IPS DF 4.7 (cell line): ENCODE measurements around the gene ARHGEF4.
"Not testable (repeated sequence)": the region's sequence is repeated elsewhere in the genome, so short reads cannot be mapped to it uniquely, and the experiment has no call there.

ENCODE experiments used
- DNase-seq: peaks from one replicate; pipeline ENCODE4 v3.0.0-alpha.2; 2013; ENCODE audit warnings: low spot score; ENCODE audit errors: extremely low read depth

Gene ARHGEF4

DNA sequence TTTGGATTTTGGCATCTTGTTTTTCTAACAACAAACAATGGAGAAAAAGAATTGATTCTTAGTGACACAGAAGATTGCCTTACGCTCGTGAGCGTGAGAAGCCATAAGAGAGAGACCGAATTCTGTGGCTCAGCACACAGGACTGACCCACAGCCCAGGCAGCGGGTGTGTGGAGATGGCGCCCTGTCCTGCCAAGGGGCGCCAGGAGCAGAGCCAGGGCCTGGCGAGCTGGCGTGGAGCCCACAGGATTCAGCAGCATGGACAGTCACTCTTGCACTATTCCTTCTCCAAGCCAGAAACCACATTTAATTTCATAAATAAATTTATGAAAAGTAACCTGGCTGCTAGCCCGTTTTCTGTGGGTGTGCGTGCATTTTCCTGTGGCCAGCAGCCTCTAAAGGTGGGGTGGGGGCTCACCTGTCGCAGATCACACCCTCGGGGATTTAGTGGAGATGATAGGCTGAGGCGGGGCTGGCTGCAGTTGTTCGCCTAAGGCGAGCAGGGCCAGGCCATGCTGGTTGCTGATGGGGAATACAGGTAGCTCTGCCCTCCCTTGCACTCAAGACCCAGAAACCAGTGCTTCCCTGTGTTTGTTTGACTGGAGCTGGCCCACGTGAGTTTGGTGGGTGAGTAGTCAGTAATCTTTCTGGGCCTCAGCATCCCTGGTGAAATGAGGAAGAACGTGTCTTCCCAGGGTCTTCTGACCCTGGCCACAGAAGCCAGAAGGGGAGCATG lies 210.4 kb downstream of the ARHGEF4 start:
- DNase-seq: no peak

DNA sequence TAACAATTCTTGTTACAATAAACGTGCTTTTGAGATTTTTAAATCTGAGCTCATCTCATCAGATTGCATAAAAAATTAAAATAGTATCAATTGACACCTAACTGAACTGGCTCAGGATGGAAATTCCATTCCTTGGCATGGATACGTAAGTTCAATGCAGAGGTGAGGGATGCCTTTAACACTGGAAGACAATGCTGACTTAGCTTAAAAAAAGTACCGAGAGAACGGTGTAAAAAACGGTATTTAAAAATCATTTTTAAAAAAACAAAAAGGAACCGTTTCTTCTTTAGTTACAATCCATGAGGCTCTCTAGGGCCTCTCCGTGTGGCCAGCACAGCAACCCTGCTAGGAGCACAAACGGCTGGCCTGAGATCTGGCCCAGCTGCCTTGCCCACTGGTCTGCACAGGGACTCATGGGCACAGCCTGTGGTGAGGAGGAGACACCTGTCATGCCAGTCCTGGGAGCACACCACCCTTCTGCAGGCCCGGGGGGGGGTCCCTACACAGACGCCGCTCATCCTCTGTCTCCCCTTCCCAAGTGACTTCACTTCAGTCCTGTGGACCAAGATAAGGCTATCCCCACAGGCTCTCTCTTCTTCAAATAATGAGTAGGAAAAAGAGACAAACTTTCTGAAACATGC lies 211.3 kb downstream of the ARHGEF4 start:
- DNase-seq: no peak

DNA sequence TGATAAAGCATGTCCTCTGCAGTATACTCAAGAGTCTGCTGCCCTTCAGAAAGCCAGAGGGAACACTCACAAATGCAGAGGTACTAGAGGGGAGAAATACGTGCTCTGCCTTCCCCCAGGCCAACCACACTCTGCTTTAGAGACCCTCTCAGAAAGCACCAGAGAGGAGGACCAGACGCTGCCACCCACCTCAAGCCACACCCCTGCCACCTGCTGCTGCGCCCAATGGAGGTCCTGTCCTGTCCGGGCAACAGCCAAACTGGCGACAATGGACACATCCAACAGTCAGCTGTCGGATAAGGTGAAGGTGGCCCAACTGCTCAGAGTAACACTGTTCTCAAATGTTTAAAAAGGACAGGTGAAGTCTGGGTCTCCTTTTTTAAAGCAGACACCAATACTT lies 211.9 kb downstream of the ARHGEF4 start:
- DNase-seq: no peak

DNA sequence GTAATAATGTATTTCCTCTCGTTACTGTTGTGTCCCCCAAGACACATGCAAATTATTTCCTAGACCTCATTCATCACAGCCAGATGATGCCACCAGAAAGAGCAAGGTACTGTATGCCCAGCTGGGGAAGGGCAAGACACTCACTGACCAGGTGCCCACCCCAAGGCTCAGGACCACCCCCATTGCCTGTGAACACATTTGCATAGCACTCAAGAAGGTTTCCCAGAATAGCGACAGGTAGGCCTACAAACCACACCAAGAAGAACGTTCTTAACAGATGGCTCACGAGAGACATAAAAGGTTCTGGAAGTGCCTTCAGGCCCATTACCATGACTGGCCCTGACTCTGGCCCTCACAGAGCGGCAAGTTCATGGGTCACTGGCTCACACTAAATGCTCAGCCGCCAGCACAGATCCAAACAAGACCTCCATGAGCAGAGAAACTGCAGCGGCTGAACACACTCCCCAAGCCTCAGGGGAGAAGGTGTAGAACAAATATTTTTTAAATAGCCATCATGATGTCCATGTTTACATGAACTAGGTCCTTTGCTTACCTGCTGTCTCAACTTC lies 212.5 kb downstream of the ARHGEF4 start:
- DNase-seq: no peak

DNA sequence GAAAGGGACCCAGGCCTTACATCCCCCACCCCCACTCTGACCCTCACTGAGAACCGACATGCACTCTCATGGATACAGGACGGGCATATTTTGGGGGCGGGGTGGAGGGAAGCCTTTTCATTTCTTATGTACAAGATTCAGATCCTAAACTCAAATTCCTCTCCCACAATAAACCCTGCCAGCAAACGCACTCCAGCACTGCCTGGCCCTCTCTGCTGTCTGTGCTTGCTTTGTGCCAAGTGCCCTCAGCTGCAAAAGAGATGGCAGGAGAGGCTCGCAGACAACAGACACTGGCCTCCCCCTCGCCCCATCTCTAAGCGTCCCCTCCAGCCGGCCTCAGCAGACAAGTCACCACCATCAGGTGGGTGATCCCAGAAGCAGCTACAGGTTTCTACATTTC lies 214.2 kb downstream of the ARHGEF4 start:
- DNase-seq: no peak

DNA sequence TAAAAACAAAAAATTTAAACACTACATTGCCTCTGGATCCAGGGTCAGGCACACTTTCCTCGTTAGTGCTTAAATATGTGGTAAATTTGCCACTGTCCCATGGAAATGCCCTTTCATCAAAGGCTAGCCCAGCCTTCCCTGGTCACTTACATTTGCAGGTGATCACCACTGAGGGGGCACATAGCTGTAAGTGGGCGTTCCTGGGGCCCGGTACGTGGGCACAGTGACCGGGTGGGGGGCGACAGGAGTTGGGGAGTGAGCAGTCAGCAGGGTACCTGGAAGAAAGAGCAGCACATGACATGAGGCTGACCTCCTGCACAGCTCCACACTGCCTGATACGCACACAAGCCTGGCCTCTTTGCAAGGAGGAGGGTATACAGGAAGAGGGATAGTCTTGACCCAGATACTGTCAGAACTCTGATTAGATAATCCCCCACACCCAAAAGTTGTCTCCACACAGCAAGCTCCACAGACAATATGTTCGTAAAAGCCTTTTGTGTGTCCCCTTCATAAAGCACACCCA lies 216.1 kb downstream of the ARHGEF4 start:
- DNase-seq: no peak

DNA sequence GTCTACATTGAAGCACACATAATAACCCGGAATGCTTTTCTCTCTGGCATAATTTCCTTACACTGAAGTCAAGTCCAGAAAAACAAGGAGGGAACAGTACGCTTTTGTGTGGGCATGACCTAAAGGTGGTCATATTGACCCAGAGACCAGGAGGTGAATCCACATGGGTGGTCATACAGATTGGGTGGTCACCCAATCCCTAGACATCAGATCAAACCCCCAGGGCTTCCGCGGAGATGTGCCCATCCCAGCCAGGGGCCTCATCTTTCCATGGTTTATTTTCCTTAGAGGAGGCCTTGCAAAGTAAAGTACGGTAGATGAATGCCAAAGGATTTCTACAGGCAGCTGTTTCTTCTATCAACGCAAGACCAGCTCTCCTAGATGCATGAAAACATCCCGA lies 217.8 kb downstream of the ARHGEF4 start:
- no peak for DNase-seq

DNA sequence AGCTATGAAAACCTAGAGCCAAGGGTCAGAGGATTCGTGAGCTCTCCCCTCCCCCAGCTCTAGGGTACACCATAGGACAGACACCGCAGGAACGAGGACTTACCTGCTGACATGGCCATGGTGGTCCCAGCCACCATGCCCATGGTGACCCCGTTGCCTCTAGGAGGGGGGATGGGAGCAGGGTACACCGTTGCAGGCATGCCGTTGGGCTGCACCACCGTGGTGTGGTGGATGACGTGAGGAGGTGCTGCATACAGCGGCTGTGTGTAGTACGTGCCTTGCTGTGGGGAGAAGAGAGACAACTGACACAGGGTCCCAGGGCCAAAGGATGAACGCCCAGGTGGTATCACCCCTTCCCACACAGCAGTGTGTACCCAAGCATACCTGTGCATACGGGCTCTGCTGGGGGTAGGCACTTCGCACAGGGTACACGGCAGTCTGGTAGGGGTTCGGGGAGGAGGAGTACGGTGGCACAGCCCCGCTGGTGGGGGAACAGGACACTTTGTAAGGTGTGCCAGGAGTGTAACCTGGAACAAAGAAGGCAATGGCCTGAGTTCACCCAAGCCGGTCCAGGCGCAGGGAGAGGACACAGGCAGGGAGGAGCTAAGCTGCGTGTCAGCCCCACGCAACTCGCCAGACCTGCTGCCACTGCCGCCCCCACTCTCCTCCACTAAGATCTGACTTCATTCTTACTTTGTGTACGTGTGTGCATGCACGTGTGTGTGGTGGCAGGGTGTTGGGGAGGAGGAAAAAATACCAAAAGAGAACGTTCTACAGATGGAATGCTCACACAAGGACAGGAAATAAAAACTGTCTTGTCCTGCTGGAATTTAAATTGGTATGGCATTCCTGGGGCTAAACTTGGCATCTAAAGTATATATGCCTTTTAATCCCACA lies 218.7 kb downstream of the ARHGEF4 start:
- no peak for DNase-seq

DNA sequence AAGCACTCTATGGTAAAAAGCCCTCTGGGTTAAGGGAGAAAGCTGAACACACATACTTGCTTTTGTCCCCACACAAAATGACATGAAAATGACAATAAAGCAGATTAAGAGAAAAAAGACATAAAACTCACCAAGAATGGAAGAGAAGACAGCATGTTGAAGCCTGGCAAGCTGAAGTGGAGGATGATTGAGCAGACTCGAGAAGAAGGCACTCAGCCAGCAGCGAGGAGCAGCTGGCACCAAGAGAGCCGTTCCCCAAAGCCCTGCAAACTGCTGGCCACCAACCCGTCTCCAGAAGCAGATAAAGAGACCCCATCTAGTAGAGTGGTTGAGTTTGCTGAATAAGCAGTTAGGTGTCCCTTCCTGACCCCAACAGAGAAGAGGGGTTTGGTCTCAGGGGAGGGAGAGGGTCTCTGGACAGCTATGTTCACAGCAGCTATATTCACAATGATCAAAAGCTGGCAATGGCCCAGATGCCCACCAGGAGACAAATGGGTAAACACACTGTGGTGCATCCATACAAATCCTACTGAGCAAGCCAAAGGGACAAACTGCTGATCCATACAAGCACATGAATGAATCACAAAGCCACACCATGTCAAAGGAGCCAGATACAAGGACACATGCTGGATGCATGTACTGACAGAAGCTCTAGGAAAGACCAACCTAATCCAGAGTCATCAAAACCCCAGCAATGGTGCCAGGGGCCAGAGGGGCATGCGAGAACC lies 219.7 kb downstream of the ARHGEF4 start:
- DNase-seq: no peak

DNA sequence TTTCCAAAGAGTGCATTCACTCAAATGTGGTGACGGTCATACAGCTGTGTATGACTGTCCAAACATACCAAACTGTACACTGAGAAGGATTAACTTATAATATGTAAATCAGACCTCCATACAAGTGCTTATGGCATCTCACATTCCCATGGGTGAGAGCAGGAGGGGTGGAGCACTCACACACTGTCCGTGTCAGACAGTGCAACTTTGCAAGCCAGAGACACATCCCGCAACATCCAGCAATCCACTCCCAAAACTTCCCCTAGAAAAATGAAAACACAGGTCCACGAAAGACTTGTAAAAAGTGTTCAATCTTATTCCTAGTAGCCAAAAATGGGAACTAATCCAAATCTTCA lies 220.2 kb downstream of the ARHGEF4 start:
- no peak for DNase-seq

DNA sequence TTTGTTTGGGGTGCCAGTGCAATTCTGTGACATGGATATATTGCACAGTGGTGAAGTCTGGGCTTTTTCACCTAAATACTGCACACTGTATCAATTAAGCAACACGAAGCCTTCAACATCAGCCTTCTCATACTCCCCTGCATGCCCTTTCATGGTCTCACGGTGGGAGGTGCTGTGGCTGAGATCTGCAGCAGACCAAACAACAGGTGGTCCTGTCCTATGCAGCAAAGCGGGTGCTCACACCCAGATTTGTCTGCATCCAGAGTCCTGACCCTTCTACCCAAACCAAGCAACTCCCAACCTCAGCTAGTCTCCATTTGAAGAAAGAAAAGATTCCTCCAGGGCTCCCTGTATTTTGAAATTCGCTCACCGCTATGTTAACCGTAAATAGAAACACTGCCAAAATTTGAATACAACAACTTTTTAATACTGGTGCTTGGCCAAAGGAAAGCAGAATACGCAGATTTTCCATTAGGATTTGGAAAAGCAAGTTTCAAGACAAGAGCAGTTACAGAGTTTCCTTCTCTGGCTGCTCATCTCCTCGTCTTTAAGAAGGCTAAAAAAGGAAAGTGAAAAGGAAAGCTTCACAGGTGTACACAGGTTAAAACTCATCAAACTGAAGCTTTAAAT lies 221.6 kb downstream of the ARHGEF4 start:
- no peak for DNase-seq

DNA sequence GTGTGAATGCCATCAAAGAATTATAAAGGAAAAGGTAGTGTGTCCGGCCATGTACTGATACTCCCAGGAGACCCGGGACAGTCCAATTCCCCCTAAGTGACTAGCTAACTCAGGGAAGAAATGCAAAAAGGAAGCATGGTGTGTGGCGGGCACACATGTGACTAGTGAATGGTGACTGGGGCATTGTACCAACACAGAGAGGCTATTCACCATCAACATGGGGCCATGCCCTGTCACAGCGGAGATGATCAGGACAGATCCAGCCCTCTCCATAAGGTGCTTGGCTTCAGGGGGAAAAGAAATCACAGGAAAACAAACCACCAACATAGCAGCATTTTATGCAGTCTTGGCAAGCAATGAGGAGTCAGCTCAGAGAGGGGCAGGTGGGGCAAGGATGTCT lies 222.2 kb downstream of the ARHGEF4 start:
- no peak for DNase-seq

DNA sequence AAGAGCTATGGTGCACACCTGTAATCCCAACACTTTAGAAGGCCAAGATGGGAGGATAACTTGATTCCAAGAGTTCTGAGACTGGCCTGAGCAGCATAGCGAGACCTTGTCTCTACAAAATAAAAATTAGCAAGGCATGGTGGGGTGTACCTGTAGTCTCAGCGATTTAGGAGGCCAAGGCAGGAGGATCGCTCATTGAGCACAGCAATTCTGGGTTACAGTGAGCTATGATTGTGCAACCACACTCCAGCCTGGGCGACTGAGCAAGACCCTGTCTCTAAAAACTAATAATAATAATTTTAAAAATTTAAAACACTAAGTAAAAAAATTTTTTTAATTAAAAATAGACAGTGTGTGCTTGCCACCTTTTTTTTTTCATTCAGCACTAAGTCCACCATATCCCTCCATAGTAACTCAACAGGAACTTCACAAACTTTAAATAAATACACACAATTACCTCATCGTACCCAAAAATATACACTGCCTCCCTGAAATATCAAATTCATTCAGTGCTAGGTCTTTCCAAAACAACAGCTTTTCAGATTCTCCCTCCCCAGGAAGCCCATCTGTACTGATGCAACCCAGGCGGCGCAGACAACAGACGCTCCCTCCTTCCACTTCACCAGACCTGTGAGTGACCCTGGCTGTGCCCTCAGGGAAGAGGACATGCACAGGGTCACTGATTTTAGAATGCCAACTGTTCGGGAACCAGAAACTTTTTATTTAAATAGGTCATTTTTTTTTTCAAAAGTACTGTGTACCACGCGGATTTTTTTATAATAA lies 227.0 kb downstream of the ARHGEF4 start:
- no peak for DNase-seq

DNA sequence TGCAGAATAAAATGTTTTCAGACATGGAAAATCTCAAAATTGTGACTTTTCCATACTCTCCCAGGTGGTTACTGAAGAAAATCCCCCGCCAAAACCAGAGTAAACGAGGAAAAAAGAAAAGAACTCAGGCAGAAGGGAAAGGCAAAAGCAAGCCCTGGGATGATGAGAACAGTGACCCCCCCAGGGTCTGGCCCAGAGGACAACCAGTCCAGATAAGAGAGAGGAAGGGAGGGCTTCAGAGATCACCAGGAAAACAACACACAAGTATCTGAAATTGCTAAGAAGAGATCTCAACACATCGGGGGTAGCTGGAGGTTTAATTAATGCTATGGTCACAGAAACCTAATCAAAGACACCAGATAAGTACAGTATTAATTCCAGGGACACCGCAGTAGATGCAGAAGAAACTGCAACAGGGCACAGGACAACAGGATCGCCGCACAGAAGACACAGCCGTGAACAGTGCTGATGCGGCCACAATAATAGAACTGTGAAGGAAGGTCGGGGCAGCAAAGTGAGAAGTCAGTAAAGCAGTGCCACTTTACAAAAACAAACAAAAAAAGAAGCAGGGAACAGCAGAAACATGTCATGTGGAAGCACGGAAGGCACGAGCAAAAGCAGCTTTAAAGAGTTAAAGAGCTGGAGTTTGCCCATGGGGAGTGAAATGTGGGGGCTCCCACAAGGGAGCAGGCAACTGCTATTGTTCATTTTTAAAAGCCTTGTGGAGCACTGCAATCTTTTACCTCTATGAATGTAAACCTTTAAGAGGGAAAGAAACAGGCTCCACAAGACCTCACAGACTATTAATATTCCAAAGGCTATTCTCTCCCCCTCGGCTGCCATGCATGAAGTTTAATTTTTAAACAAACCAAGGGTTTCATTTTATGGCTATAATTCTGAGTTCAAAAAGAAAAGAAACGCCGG lies 228.1 kb downstream of the ARHGEF4 start:
- DNase-seq: no peak

DNA sequence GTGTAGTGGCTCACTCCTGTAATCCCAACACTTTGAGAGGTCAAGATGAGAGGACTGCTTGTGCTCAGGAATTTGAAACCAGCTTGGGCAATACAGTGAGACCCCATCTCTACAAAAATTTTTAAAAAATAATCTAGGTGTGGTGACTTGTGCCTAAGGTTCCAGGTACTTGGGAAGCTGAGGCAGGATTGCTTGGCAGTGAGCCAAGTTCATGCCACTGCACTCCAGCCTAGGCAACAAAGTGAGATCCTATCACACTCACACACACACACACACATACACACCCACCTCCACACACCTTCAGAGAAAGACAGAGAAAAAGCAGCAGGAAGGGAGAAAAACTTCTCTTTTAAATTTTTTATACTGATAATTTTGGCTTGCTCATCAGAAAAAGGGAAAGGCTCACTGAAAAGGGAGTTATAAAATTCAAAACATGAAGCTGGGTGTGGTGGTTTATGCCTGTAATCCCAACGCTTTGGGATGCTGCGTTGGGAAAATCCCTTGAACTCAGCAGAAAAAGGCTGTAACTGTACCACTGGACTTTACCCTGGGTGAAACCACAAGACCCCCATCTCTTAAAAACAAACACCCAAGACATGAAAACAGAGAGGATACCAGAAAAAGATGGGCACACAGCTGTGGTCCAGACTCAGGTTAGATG lies 230.9 kb downstream of the ARHGEF4 start:
- DNase-seq: no peak

DNA sequence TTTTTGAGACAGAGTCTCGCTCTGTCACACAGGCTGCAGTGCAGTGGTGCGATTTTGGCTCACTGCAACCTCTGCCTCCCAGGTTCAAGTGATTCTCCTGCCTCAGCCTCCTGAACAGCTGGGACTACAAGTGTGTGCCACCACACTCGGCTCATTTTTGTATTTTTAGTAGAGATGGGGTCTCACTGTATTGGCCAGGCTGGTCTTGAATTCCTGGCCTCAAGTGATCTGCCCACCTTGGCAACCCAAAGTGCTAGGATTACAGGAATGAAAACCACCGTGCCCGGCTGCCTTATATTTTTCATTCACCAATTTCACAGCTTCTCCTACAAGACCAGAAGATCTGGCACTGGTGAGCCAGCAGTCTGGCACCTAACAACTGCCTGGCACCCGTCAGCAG lies 231.5 kb downstream of the ARHGEF4 start:
- DNase-seq: not testable (repeated sequence)

DNA sequence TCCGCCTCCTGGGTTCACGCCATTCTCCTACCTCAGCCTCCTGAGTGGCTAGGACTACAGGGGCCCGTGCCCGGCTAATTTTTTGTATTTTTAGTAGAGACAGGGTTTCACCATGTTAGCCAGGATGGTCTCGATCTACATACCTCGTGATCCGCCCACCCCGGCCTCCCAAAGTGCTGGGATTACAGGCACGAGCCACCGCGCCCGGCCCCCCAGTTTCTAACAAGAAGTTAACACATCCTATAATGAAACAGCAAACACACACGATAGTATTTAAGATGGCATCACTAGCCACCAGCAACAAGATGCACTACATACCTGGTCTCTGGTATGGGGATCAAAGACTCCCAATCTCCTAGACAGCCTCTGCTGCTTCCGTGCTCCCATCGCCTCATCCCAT lies 238.9 kb downstream of the ARHGEF4 start:
- DNase-seq: not testable (repeated sequence)

DNA sequence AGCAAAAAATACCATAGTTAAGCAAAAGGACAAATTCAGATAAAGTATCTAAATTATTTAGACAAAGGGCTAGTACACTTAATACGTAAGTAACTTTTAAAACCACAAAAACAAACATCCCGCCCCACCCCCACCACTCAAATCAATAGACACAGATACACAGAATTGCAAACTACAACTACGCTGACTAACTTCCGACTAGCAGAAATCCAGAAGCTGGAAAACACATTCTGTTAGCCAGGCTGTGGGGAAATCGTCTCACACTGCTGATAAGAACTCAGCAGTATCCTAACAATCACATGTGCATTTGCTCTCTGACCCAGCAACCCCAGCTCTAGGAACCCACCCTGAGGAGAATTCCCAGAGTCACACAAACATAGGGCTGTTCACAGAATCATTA lies 240.0 kb downstream of the ARHGEF4 start:
- no peak for DNase-seq
